ENCODE results near the gene WDR27.

The WDR27 gene

DNA sequence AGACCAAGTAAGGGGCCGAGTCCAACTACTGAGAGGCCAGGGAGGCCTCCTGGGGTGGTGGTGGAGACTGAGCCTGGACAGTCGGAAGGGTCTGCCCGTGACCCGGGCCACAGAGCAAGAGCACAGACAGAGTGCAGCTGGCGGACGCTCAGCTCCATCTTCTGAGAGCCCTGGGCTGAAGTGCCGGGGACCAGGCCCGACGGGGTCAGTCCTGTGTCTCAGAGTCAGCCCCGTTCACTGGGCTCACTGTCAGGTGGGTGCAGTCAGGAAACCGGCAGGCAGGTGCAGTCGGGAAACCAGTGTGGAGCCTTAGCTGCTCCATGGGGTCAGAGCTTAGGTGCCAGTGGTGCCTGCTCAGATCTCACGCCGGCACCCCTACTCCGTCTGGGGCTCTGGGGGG lies 76.5 kb downstream of the WDR27 start:
- Histone ChIP-seq H3K4me3 (ENCODE audit: low read length, poor library complexity, severe bottlenecking) (no peak overlapping the region), H3F3A (ENCODE audit: low read depth) (no peaks in the 10 kb centered on the region), H2AFZ (ENCODE audit: low read length) (no peak overlapping the region), H3K27me3 (ENCODE audit: insufficient read depth, low read length, poor library complexity, severe bottlenecking) (no peaks in the 10 kb centered on the region), H3K36me3 (ENCODE audit: insufficient read depth, low read length) (no peaks in the 10 kb centered on the region), H3K9me2 (replicated peaks; ENCODE audit: low read depth, low read length) (no peaks in the 10 kb centered on the region), H3K79me2 (ENCODE audit: insufficient read depth, low read length) (no peaks in the 10 kb centered on the region), H4K20me1 (ENCODE audit: insufficient read depth, low read length, poor library complexity, severe bottlenecking) (no peaks in the 10 kb centered on the region), H3K4me2 (ENCODE audit: low read depth, low read length, poor library complexity, severe bottlenecking) (no peak overlapping the region), H3K9ac (ENCODE audit: low read depth, low read length, poor library complexity, severe bottlenecking) (no peak overlapping the region), H3K4me1 (ENCODE audit: insufficient read depth, low read length, poor library complexity, severe bottlenecking) (no peaks in the 10 kb centered on the region), H3K9me3 (ENCODE audit: insufficient read depth, low read depth, low read length) (no peaks in the 10 kb centered on the region)
- no peak for TF ChIP-seq CTCF (conservative IDR thresholded peaks at IDR 0.05; ENCODE audit: low read length)
- TF ChIP-seq EZH2phosphoT487 (IDR thresholded peaks at IDR 0.05; ENCODE audit: borderline replicate concordance): no peak

GRCh38 chr6:169624785-169625184 lies 77.0 kb downstream of the WDR27 start:
- no peak overlapping the region for H3K4me2 ChIP-seq (ENCODE audit: low read depth, low read length, poor library complexity, severe bottlenecking)
- H3K9me2 ChIP-seq (replicated peaks; ENCODE audit: low read depth, low read length): no peaks in the 10 kb centered on the region
- TF ChIP-seq EZH2phosphoT487 (IDR thresholded peaks at IDR 0.05; ENCODE audit: borderline replicate concordance): no peak
- TF ChIP-seq CTCF (conservative IDR thresholded peaks at IDR 0.05; ENCODE audit: low read length): no peak

DNA sequence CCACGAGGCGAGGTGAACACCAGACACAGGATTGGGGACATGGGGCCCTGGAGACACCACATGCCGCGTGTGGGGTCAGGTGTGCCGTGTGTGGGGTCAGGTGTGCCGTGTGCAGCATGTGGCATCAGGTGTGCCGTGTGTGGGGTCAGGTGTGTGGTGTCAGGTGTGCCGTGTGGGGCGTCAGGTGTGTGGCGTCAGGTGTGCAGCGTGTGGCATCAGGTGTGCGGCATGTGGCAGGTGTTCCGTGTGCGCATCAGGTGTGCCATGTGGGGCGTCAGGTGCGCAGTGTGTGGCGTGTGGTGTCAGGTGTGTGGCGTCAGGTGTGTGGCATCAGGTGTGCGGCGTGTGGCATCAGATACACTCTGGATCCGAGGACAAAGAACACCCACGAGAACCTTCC lies 77.9 kb downstream of the WDR27 start:
- Histone ChIP-seq H3K36me3 (ENCODE audit: insufficient read depth, low read length) (no peaks in the 10 kb centered on the region), H4K20me1 (ENCODE audit: insufficient read depth, low read length, poor library complexity, severe bottlenecking) (no peaks in the 10 kb centered on the region), H3K4me1 (ENCODE audit: insufficient read depth, low read length, poor library complexity, severe bottlenecking) (peaks cover 10% of the 10 kb centered on the region), H3K4me3 (ENCODE audit: low read length, poor library complexity, severe bottlenecking) (no peak overlapping the region), H3K4me2 (ENCODE audit: low read depth, low read length, poor library complexity, severe bottlenecking) (no peak overlapping the region), H3K9me2 (replicated peaks; ENCODE audit: low read depth, low read length) (no peaks in the 10 kb centered on the region), H3K27me3 (ENCODE audit: insufficient read depth, low read length, poor library complexity, severe bottlenecking) (no peaks in the 10 kb centered on the region), H2AFZ (ENCODE audit: low read length) (no peak overlapping the region), H3K9me3 (ENCODE audit: insufficient read depth, low read depth, low read length) (no peaks in the 10 kb centered on the region), H3K9ac (ENCODE audit: low read depth, low read length, poor library complexity, severe bottlenecking) (no peak overlapping the region), H3F3A (ENCODE audit: low read depth) (no peaks in the 10 kb centered on the region), H3K79me2 (ENCODE audit: insufficient read depth, low read length) (no peaks in the 10 kb centered on the region)
- TF ChIP-seq EZH2phosphoT487 (IDR thresholded peaks at IDR 0.05; ENCODE audit: borderline replicate concordance): no peak
- TF ChIP-seq CTCF (conservative IDR thresholded peaks at IDR 0.05; ENCODE audit: low read length): no peak

More at GRCh38 chr6:169624785-169625184, 77.0 kb downstream of the WDR27 start:
- Histone ChIP-seq H3K27me3 (ENCODE audit: insufficient read depth, low read length, poor library complexity, severe bottlenecking) (no peaks in the 10 kb centered on the region), H3K4me1 (ENCODE audit: insufficient read depth, low read length, poor library complexity, severe bottlenecking) (peaks cover 3% of the 10 kb centered on the region), H3K9ac (ENCODE audit: low read depth, low read length, poor library complexity, severe bottlenecking) (no peak overlapping the region), H3K36me3 (ENCODE audit: insufficient read depth, low read length) (no peaks in the 10 kb centered on the region), H2AFZ (ENCODE audit: low read length) (no peak overlapping the region), H3F3A (ENCODE audit: low read depth) (no peaks in the 10 kb centered on the region), H3K9me3 (ENCODE audit: insufficient read depth, low read depth, low read length) (no peaks in the 10 kb centered on the region), H3K79me2 (ENCODE audit: insufficient read depth, low read length) (no peaks in the 10 kb centered on the region), H3K4me3 (ENCODE audit: low read length, poor library complexity, severe bottlenecking) (no peak overlapping the region), H4K20me1 (ENCODE audit: insufficient read depth, low read length, poor library complexity, severe bottlenecking) (no peaks in the 10 kb centered on the region)

Measured in Loucy (cell line).